Rectal smooth muscle tissue (tissue), 1 donor: ENCODE results near the gene SSC4D.
"Not testable (repeated sequence)": the region's sequence is repeated elsewhere in the genome, so short reads cannot be mapped to it uniquely, and the experiment has no call there.

Experiments used
- H3K27ac ChIP-seq: one replicate; pipeline ENCODE4 v1.7.0; 2013; ENCODE audit warnings: low read depth, low read length, inconsistent platforms
- H3K27me3 ChIP-seq: one replicate; pipeline ENCODE4 v1.7.0; 2013; ENCODE audit warnings: low read length; ENCODE audit not compliant: control insufficient read depth, insufficient read depth
- H3K36me3 ChIP-seq: one replicate; pipeline ENCODE4 v1.7.0; 2013; ENCODE audit warnings: low read length; ENCODE audit not compliant: control insufficient read depth, insufficient read depth
- H3K4me1 ChIP-seq: one replicate; pipeline ENCODE4 v1.7.0; 2013; ENCODE audit warnings: low read length; ENCODE audit not compliant: control insufficient read depth, insufficient read depth
- H3K4me3 ChIP-seq: one replicate; pipeline ENCODE4 v1.7.0; 2013; ENCODE audit warnings: low read length
- H3K9ac ChIP-seq: one replicate; pipeline ENCODE4 v1.7.0; 2013; ENCODE audit warnings: low read length

Gene SSC4D

GRCh38 chr7:76411626-76412025 lies 2.1 kb upstream of the SSC4D start:
- no peaks in the 10 kb centered on the region for H3K36me3 ChIP-seq
- H3K4me3 ChIP-seq, result no peak overlapping the region
- H3K27ac ChIP-seq, result no peak overlapping the region
- H3K27me3 ChIP-seq, result no peaks in the 10 kb centered on the region
- no peaks in the 10 kb centered on the region for H3K4me1 ChIP-seq
- H3K9ac ChIP-seq, result no peak overlapping the region

DNA sequence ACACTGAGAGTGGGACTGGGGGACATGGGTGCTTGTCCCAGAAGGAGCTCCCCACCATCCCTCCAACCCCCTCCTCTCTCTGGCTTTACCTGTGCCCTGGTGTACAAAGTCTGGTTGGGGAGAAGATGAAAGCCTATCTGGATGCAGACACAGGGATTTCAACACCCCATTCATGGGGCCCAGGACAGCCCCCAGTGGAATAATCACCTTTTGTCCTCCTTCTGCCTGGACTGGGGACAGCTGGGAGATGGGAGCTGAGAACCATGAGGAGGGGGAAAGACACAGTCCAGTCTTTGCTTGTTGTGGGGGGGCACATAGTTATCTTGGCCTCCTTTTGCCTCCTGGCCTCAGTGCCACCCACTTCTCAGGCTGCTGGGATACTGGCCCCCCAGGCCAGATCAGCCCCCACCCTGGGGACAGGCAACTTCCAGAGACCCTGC lies 1.4 kb downstream of the SSC4D start:
- Histone ChIP-seq H3K4me3 (no peak overlapping the region), H3K9ac (no peak overlapping the region), H3K27me3 (no peaks in the 10 kb centered on the region), H3K27ac (no peak overlapping the region), H3K4me1 (no peaks in the 10 kb centered on the region), H3K36me3 (no peaks in the 10 kb centered on the region)

- Histone ChIP-seq H3K4me3 (no peak overlapping the region), H3K27me3 (no peaks in the 10 kb centered on the region), H3K27ac (no peak overlapping the region), H3K9ac (no peak overlapping the region), H3K4me1 (no peaks in the 10 kb centered on the region), H3K36me3 (no peaks in the 10 kb centered on the region)
Measured at GRCh38 chr7:76407718-76408117, 1.8 kb downstream of the SSC4D start.

- Histone ChIP-seq H3K27ac (no peak overlapping the region), H3K9ac (no peak overlapping the region), H3K36me3 (no peaks in the 10 kb centered on the region), H3K4me3 (no peak overlapping the region), H3K27me3 (no peaks in the 10 kb centered on the region), H3K4me1 (no peaks in the 10 kb centered on the region)
Measured at GRCh38 chr7:76405738-76406137, 3.8 kb downstream of the SSC4D start.

DNA sequence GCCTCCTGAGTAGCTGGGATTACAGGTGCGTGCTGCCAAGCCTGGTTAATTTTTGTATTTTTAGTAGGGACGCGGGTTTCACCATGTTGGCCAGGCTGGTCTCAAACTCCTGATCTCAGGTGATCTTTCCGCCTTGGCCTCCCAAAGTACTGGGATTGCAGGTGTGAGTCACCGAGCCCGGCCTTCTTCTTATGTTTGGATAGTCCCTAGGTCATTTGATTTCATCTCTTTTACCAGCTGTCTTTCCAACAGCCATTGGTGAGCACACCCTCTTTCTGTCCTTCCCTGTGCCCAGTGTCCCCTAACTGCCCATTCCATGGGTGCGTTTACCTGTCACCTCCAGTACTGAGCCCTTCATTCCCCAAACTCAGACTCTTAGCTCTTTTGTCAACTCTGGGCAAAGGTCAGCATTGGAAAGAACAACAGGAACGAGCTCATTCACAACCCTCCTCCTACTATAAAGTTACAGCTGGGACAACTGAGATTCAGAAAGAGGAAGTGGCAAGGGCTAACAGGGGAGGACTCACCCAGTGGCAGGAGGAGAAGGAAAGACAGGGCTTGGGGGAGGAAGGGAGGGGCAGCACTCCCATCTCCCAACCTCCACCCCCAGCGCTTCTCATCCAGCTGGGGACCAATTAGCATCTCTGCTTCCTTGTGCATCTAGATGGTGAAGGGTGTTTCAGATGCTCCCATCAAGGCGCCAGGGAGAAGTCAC lies 5.6 kb downstream of the SSC4D start:
- H3K4me1 ChIP-seq, result no peaks in the 10 kb centered on the region
- H3K27me3 ChIP-seq, result no peaks in the 10 kb centered on the region
- no peak overlapping the region for H3K27ac ChIP-seq
- no peak overlapping the region for H3K4me3 ChIP-seq
- H3K9ac ChIP-seq, result no peak overlapping the region
- H3K36me3 ChIP-seq, result no peaks in the 10 kb centered on the region

- not testable (repeated sequence) for H3K4me3 ChIP-seq, H3K27me3 ChIP-seq, H3K36me3 ChIP-seq, H3K4me1 ChIP-seq, H3K9ac ChIP-seq, H3K27ac ChIP-seq
Measured at GRCh38 chr7:76403097-76403496, 6.4 kb downstream of the SSC4D start.

- H3K4me1 ChIP-seq, result no peaks in the 10 kb centered on the region
- no peak overlapping the region for H3K27ac ChIP-seq
- H3K9ac ChIP-seq, result no peak overlapping the region
- no peaks in the 10 kb centered on the region for H3K36me3 ChIP-seq
- H3K4me3 ChIP-seq, result no peak overlapping the region
- no peaks in the 10 kb centered on the region for H3K27me3 ChIP-seq
Measured at GRCh38 chr7:76400248-76400647, 9.2 kb downstream of the SSC4D start.

- no peak overlapping the region for H3K9ac ChIP-seq
- H3K36me3 ChIP-seq, result no peaks in the 10 kb centered on the region
- peaks cover 4% of the 10 kb centered on the region for H3K4me1 ChIP-seq
- H3K27ac ChIP-seq, result peak overlapping the region; percentile 37
- H3K4me3 ChIP-seq, result peak overlapping the region; percentile 81
- H3K27me3 ChIP-seq, result no peaks in the 10 kb centered on the region
Measured at GRCh38 chr7:76397409-76398183, 11.9 kb downstream of the SSC4D start.

DNA sequence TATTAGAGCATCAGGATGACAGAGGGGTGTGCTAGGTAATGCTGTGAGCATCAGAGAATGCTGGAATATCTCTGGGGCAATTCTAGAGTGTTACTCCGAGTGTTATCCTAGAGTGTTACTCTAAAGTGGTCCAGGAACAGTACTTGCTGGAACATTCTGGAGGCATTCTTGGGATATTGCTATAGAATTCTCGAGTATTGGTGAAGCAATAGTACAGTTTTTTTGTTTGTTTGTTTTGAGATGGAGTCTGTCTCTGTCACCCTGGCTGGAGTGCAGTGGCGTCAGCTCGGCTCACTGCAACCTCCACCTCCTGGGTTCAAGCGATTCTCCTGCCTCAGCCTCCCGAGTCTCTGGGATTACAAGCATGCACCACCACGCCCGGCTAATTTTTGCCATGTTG lies 12.6 kb downstream of the SSC4D start:
- Histone ChIP-seq H3K4me3 (peak overlapping the region; percentile 81), H3K4me1 (peaks cover 5% of the 10 kb centered on the region), H3K27ac (no peak overlapping the region), H3K36me3 (no peaks in the 10 kb centered on the region), H3K9ac (no peak overlapping the region), H3K27me3 (no peaks in the 10 kb centered on the region)

- no peak overlapping the region for H3K9ac ChIP-seq
- no peaks in the 10 kb centered on the region for H3K36me3 ChIP-seq
- H3K27me3 ChIP-seq, result no peaks in the 10 kb centered on the region
- no peak overlapping the region for H3K27ac ChIP-seq
- peaks cover 5% of the 10 kb centered on the region for H3K4me1 ChIP-seq
- H3K4me3 ChIP-seq, result no peak overlapping the region
Measured at GRCh38 chr7:76395965-76396726, 13.4 kb downstream of the SSC4D start.

DNA sequence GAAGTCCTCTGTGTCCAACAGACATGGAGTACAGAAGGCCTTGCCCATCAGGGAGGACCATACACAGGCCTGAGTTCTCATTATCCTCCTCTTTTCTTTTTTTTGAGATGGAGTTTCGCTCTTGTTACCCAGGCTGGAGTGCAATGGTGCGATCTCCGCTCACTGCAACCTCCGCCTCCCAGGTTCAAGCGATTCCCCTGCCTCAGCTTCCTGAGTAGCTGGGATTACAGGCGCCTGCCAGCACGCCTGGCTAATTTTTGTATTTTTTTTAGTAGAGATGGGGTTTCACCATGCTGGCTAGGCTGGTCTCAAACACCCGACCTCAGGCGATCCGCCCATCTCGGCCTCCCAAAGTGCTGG lies 13.9 kb downstream of the SSC4D start:
- not testable (repeated sequence) for H3K36me3 ChIP-seq, H3K4me3 ChIP-seq, H3K27ac ChIP-seq

GRCh38 chr7:76394957-76395356 lies 14.5 kb downstream of the SSC4D start:
- Histone ChIP-seq H3K36me3 (no peaks in the 10 kb centered on the region), H3K4me1 (peaks cover 5% of the 10 kb centered on the region), H3K27me3 (no peaks in the 10 kb centered on the region), H3K27ac (no peak overlapping the region), H3K4me3 (no peak overlapping the region), H3K9ac (no peak overlapping the region)

More for the DNA sequence above, 13.9 kb downstream of the SSC4D start:
- not testable (repeated sequence) for H3K27me3 ChIP-seq, H3K4me1 ChIP-seq, H3K9ac ChIP-seq
